Endodermal cell (in vitro differentiated cells): ENCODE results near the gene GPC6. TPM values are rescaled to one million over a fixed set of nuclear protein-coding genes. Genes with fewer than 3 reads are reported as not detected.

Experiments used
- DNase-seq: peaks from one replicate; pipeline ENCODE4 v3.0.0-alpha.2; 2017
- H3K27ac ChIP-seq: 2 replicates; pipeline ENCODE4 v1.5.1; 2013; ENCODE audit warnings: mild to moderate bottlenecking, low read depth, low read length, moderate library complexity
- H3K27me3 ChIP-seq: 2 replicates; pipeline ENCODE4 v1.6.1; 2013; ENCODE audit warnings: mild to moderate bottlenecking, low read length, moderate library complexity; ENCODE audit not compliant: insufficient read depth, control insufficient read depth, poor library complexity, severe bottlenecking
- H3K36me3 ChIP-seq: 2 replicates; pipeline ENCODE4 v1.7.0; 2013; ENCODE audit warnings: mild to moderate bottlenecking, low read length, moderate library complexity; ENCODE audit not compliant: control insufficient read depth, insufficient read depth
- H3K4me1 ChIP-seq: one replicate; pipeline ENCODE4 v1.7.0; 2013; ENCODE audit warnings: low read length; ENCODE audit not compliant: control insufficient read depth, insufficient read depth
- H3K4me3 ChIP-seq: 2 replicates; pipeline ENCODE4 v1.5.1; 2013; ENCODE audit warnings: mild to moderate bottlenecking, low read length, moderate library complexity
- H3K9ac ChIP-seq: 2 replicates; pipeline ENCODE4 v1.6.1; 2013; ENCODE audit warnings: mild to moderate bottlenecking, low read length, moderate library complexity; ENCODE audit not compliant: poor library complexity, severe bottlenecking; ENCODE audit errors: extremely low read depth
- H3K9me3 ChIP-seq: 2 replicates; pipeline ENCODE4 v1.6.1; 2013; ENCODE audit warnings: mild to moderate bottlenecking, low read length, moderate library complexity; ENCODE audit not compliant: control insufficient read depth
- H3K27ac Mint-ChIP-seq: 2 replicates; pipeline ENCODE4 v1.8.0; 2020; ENCODE audit warnings: mixed read lengths
- H3K27me3 Mint-ChIP-seq: 2 replicates; pipeline ENCODE4 v1.8.0; 2021; ENCODE audit warnings: mild to moderate bottlenecking, mixed read lengths; ENCODE audit not compliant: insufficient read depth
- H3K36me3 Mint-ChIP-seq: 2 replicates; pipeline ENCODE4 v1.8.0; 2020; ENCODE audit warnings: low read depth, mixed read lengths
- H3K4me1 Mint-ChIP-seq: 2 replicates; pipeline ENCODE4 v1.8.0; 2020; ENCODE audit warnings: mixed read lengths
- H3K4me3 Mint-ChIP-seq: 2 replicates; pipeline ENCODE4 v1.8.0; 2020; ENCODE audit warnings: mild to moderate bottlenecking, moderate library complexity, mixed read lengths
- H3K9me3 Mint-ChIP-seq: 2 replicates; pipeline ENCODE4 v1.8.0; 2020; ENCODE audit warnings: mild to moderate bottlenecking, mixed read lengths
- CTCF ChIP-seq: fragments of 200-600 bp; sonication (generic); conservative IDR thresholded peaks from 2 replicates; pipeline ENCODE4 v1.5.0; 2021; ENCODE audit warnings: antibody characterized with exemption, mild to moderate bottlenecking
- WGBS, 2 experiments: methylation state at CpG; one replicate each; pipeline versions ENCODE4 v1.1.5 to v1.1.7; 2013; ENCODE audit warnings: missing lambda C conversion rate in 2 of 2, mixed read lengths in 1 of 2; ENCODE audit not compliant: insufficient coverage in 1 of 2, insufficient read length in 1 of 2; 5-methylcytosine and 5-hydroxymethylcytosine counted together
- total RNA-seq, 2 donors: library from RNA; stranded (reverse); fragmentation: NEBNext Ultra II Directional in 1 of 2; extraction: Animal tissue kit (Norgen Biotek cat#: 25700) in 1 of 2; gene quantifications; 2 replicates in 1 of 2; 3 replicates in 1 of 2; pipeline ENCODE4 v1.2.1, GENCODE V29; 2021

The GPC6 gene
- total RNA-seq, 2 donors from 2014 or later = 69.6 to 80.4 TPM

DNA sequence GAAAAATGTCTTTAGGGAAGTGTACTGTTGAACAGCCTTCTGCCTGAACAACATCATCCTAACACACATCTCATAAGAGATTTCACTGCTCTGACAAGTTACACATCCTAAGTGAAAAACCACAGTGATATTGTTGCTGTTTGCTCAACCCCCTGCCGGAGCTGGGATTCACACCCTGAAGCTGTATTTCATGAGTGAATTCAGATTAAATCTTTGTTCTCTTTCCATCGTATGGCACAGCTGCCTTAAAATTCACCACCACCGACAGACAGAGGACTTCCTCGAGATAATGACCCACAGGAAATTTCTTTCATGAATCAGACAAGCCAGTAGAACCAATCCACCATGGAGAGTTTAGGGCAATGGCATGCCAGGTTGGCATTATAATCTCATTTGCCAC is 972.1 kb downstream of the GPC6 start:
- no peak for TF ChIP-seq CTCF
- no peak overlapping the region for H3K9ac ChIP-seq
- 80 to 86% methylated on average over 4 of the region's 4 CpGs for WGBS, 2 experiments
- Mint-ChIP-seq H3K27me3 (no peaks in the 10 kb centered on the region), H3K36me3 (peaks cover 2% of the 10 kb centered on the region), H3K4me3 (no peak overlapping the region), H3K27ac (no peak overlapping the region), H3K4me1 (peaks cover 9% of the 10 kb centered on the region), H3K9me3 (no peaks in the 10 kb centered on the region)
- H3K27me3 ChIP-seq = no peaks in the 10 kb centered on the region
- no peak for DNase-seq
- H3K4me1 ChIP-seq = peaks cover 4% of the 10 kb centered on the region
- no peak overlapping the region for H3K4me3 ChIP-seq
- no peak overlapping the region for H3K27ac ChIP-seq
- H3K9me3 ChIP-seq = no peaks in the 10 kb centered on the region
- H3K36me3 ChIP-seq = no peaks in the 10 kb centered on the region

- H3K4me1 Mint-ChIP-seq = peaks cover 9% of the 10 kb centered on the region
- H3K9ac ChIP-seq = no peak overlapping the region
- no peak overlapping the region for H3K27ac ChIP-seq
- no peak overlapping the region for H3K4me3 Mint-ChIP-seq
- H3K9me3 ChIP-seq = no peaks in the 10 kb centered on the region
- peaks cover 4% of the 10 kb centered on the region for H3K4me1 ChIP-seq
- no peaks in the 10 kb centered on the region for H3K27me3 Mint-ChIP-seq
- H3K27me3 ChIP-seq = no peaks in the 10 kb centered on the region
- no peak overlapping the region for H3K4me3 ChIP-seq
- peaks cover 2% of the 10 kb centered on the region for H3K36me3 Mint-ChIP-seq
- H3K27ac Mint-ChIP-seq = no peak overlapping the region
- WGBS, 2 experiments = 94 to 99% methylated on average over 2 to 3 of the region's 3 CpGs
- TF ChIP-seq CTCF = no peak
- H3K9me3 Mint-ChIP-seq = no peaks in the 10 kb centered on the region
- H3K36me3 ChIP-seq = no peaks in the 10 kb centered on the region
- no peak for DNase-seq
Measured at GRCh38 chr13:94199135-94199534, 972.5 kb downstream of the GPC6 start.

DNA sequence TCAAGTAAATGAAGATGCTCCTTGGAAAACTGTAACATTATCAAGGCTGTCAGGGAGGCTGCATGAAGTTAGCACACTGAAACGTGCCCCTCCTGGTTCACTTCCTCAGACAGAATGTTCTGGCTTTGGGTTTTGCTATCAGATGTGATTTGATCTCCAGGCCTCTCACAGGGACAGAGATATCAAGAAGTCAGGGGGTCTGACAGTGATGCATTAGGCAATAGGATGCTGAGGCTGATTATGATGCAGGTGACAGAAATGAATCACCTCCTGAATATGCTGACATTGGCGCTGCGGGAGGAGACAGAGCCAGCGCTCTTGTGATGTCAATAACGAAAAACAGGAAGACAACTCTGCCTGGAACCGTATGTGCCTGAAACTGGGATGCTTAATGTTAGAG is 974.4 kb downstream of the GPC6 start:
- peaks cover 4% of the 10 kb centered on the region for H3K4me1 ChIP-seq
- no peaks in the 10 kb centered on the region for H3K9me3 Mint-ChIP-seq
- H3K27me3 ChIP-seq = no peaks in the 10 kb centered on the region
- 89% methylated on average over 6 of the region's 6 CpGs; no CpG with 5 or more reads in 1 of the 2 experiments for whole genome bisulfite sequencing, 2 experiments
- no peak overlapping the region for H3K4me3 ChIP-seq
- H3K27ac ChIP-seq = no peak overlapping the region
- no peak for TF ChIP-seq CTCF
- H3K4me3 Mint-ChIP-seq = no peak overlapping the region
- H3K9me3 ChIP-seq = no peaks in the 10 kb centered on the region
- H3K36me3 Mint-ChIP-seq = peaks cover 2% of the 10 kb centered on the region
- no peak overlapping the region for H3K9ac ChIP-seq
- no peaks in the 10 kb centered on the region for H3K36me3 ChIP-seq
- DNase-seq = no peak
- no peak overlapping the region for H3K27ac Mint-ChIP-seq
- peaks cover 9% of the 10 kb centered on the region for H3K4me1 Mint-ChIP-seq
- no peaks in the 10 kb centered on the region for H3K27me3 Mint-ChIP-seq
